ENCODE data around the gene SPANXN5.
"Not testable (repeated sequence)": the region's sequence is repeated elsewhere in the genome, so short reads cannot be mapped to it uniquely, and the experiment has no call there.

SPANXN5 gene

DNA sequence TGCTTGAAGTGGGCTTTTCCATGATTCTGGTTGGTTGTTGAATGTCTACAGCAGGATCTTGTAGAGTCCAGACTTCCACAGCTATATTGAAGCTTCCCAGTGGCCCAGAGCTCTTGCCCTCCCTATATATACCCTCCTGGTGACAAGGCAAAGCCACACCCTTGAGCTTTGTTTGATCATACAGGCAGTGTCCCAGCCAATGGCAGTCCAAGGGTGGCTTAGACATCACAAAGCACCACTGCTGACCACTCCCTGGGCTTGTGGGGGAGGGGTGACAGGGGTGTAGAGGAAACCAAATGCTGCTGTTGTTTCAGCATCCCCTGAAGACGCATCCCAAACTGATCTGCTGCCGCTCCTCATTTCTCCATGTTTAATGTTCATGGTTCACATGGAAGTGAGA is at the start of gene SPANXN5:
SPANXN5 (minus strand) TSS at position 101 of the 400 bp plus-strand sequence; CDS start at position 22, 79 bp downstream.
- FAIRE-seq = not testable (repeated sequence)

DNA sequence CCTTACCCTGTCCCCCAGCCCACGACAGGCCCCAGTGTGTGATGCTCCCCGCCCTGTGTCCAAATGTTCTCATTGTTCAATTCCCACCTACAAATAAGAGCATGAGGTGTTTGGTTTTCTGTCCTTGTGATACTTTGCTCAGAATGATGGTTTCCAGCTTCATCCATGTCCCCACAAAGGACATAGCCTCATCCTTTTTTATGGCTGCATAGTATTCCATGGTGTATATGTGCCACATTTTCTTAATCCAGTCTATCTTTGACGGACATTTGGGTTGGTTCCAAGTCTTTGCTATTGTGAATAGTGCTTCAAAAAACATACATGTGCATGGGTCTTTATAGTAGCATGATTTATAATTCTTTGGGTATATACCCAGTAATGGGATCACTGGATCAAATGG is 46.4 kb upstream of the SPANXN5 start:
- not testable (repeated sequence) for FAIRE-seq

- no peak for FAIRE-seq
Observed at GRCh38 chrX:52839137-52839536, 41.9 kb upstream of the SPANXN5 start.

- FAIRE-seq = no peak
Observed at GRCh38 chrX:52830551-52830950, 33.3 kb upstream of the SPANXN5 start.

DNA sequence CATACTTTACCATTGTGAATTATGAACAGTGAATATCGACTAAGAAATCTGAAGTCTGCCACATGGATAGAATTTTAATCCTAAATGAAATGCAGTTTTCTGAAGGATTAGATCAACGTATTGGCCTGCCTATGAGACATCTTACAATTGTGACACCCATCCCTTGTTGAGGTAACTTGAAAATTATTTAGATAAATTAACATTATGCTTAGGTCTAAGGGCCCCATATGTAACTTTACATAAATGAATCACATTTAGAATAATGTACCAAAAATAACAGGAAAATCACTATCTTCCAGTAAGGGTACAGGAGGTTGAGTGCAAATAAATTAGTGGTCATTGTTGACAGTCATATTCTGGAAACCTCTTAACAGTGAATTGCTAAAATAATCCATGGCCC is 27.4 kb upstream of the SPANXN5 start:
- FAIRE-seq = no peak

DNA sequence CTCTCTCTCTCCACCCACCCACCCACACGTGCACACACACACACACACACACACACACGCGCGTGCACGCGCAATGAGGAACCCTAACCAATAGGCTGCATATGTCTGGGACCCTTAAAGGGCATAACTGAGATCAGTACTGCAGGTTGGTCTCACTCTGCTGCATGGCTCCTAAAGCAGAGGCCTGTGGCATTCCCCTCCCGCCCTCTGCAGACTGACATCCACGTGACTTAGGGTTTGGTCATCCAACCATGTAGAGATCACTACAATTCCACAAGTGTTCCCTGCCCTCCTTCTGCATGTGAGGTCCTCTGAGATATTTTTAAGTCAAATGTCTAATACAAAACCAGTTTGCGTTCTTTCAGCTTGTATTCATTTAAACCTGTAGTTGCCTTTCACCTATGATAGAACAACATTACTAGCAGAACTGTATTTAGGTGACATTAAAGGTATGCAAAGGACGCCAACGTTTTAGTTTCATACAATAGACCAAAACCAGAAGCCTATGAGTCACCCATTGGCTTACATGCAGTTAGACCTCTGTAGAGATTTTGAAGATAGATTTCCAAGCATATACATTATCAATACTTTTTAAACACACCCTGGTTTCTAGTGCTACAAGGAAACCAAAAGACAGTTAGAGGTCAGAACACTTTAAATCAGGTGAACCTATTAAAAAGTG is 24.0 kb upstream of the SPANXN5 start:
- FAIRE-seq = no peak

DNA sequence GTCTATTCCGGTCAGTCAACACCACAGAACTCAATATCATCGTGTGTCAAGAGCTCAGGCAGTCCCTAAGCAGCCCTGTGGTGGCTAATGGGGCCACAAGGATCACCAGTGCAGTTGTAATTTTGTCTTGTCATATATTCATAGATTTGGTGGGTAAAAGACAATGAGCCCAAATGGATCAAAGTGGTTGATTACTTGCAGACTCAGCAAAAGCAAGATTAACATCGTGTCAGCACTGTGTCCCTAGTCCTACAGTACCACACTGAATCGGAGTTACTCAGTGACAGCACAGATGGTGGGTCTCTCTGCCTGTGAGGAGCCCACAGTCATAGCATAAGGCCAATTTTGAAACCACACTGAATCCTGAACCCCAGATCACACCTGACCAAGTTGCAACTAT is 22.6 kb upstream of the SPANXN5 start:
- FAIRE-seq = no peak

- FAIRE-seq = no peak
Observed at GRCh38 chrX:52811065-52811625, 13.9 kb upstream of the SPANXN5 start, which contains the start of gene XAGE5. XAGE5 (plus strand) TSS chrX:52811287; CDS start chrX:52812567, 1,280 bp downstream.

DNA sequence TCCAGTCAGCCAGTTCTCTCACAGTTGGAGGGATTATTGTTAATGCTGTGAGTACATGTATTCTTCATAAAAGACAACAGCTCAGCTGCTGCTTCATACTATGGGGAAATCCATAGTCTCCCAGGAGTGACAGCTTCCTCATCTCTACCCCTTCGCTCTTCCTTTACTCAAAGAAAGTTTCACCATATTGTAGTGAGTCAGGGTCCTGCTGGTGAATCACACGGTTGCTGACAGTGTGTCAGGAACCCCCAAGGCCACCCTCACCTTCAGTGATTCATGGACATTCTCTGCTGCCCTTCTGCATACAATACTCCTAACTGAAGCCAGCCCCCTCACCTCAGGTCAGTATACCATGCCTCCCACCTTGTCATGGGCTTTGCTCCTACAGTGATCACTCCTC is 7.6 kb upstream of the SPANXN5 start:
- FAIRE-seq = not testable (repeated sequence)

DNA sequence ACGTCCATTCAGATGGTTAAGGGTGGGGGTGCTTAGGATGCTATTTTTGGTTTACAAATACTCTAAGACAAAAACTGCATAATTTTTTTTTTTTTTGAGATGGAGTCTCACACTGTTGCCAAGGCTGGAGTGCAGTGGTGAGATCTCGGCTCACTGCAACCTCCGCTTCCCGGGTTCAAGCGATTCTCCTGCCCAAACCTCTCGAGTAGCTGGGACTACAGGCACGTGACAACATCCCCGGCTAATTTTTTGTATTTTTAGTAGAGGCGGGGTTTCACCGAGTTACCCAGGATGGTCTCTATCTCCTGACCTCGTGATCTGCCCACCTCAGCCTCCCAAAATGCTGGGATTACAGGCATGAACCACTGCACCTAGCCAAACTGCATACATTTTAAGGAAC is 23.7 kb downstream of the SPANXN5 start:
- FAIRE-seq = not testable (repeated sequence)

- FAIRE-seq = not testable (repeated sequence)
Observed at GRCh38 chrX:52765983-52766382, 31.2 kb downstream of the SPANXN5 start.

GRCh38 chrX:52750952-52751351 is 46.3 kb downstream of the SPANXN5 start, which contains the start of gene SSX2B:
SSX2B (plus strand) TSS chrX:52751252; CDS start chrX:52752681, 1,429 bp downstream.
- not testable (repeated sequence) for FAIRE-seq
